GM12891 (cell line): Measurements from ENCODE around the gene CCDC201.

Experiments used
- DNase-seq: peaks from one replicate; pipeline ENCODE4 v3.0.0; 2011; ENCODE audit warnings: low spot score; ENCODE audit not compliant: insufficient read length
- FAIRE-seq: peaks from 2 replicates; lab custom pipeline; 2011; peaks lifted over from hg19 to GRCh38; lab: Jason Lieb, UNC
- PAX5 ChIP-seq: IDR thresholded peaks from 2 replicates; pipeline ENCODE4 v1.6.1; 2011; ENCODE audit warnings: low read length, moderate library complexity, mild to moderate bottlenecking; ENCODE audit not compliant: insufficient read depth, severe bottlenecking
- POLR2A ChIP-seq: IDR thresholded peaks from 2 replicates; pipeline ENCODE4 v1.6.1; 2011; ENCODE audit warnings: low read depth, low read length, control low read depth
- POLR2AphosphoS5 ChIP-seq: IDR thresholded peaks from 2 replicates; pipeline ENCODE4 v1.6.1; 2011; ENCODE audit warnings: low read depth, low read length, control low read depth
- POU2F2 ChIP-seq: IDR thresholded peaks from 2 replicates; pipeline ENCODE4 v1.6.1; 2011; ENCODE audit warnings: low read depth, mild to moderate bottlenecking, control low read depth, low read length, moderate library complexity
- SPI1 ChIP-seq: IDR thresholded peaks from 2 replicates; pipeline ENCODE4 v1.6.1; 2011; ENCODE audit warnings: low read depth, low read length, control low read depth
- TAF1 ChIP-seq: IDR thresholded peaks from 2 replicates; pipeline ENCODE4 v1.6.1; 2011; ENCODE audit warnings: low read depth, low read length, control low read depth

Gene CCDC201

GRCh38 chr7:45894665-45895062 lies 21.8 kb upstream of the CCDC201 start:
- DNase-seq (no peak), FAIRE-seq (no peak)
- TF ChIP-seq TAF1, result no peak
- TF ChIP-seq PAX5, result no peak

- FAIRE-seq, result no peak
- TF ChIP-seq POLR2AphosphoS5 (no peak), SPI1 (no peak), TAF1 (no peak), POU2F2 (no peak), PAX5 (no peak), POLR2A (no peak)
Measured at GRCh38 chr7:45893996-45894664, 21.2 kb upstream of the CCDC201 start.

GRCh38 chr7:45893374-45893995 lies 20.6 kb upstream of the CCDC201 start:
- DNase-seq (no peak), FAIRE-seq (no peak)
- TF ChIP-seq SPI1 (no peak), POLR2A (no peak), POU2F2 (no peak), POLR2AphosphoS5 (no peak), TAF1 (no peak)

More at GRCh38 chr7:45893996-45894664, 21.2 kb upstream of the CCDC201 start:
- no peak for DNase-seq

- TF ChIP-seq TAF1 (no peak), POLR2AphosphoS5 (no peak), POU2F2 (no peak), PAX5 (no peak), SPI1 (no peak), POLR2A (no peak)
- no peak for DNase-seq
- no peak for FAIRE-seq
Measured at GRCh38 chr7:45892407-45893035, 19.6 kb upstream of the CCDC201 start.

- no peak for TF ChIP-seq POLR2AphosphoS5
- TF ChIP-seq POU2F2, result no peak
- TF ChIP-seq POLR2A, result no peak
- TF ChIP-seq PAX5, result no peak
- TF ChIP-seq SPI1, result no peak
- no peak for TF ChIP-seq TAF1
- FAIRE-seq (no peak), DNase-seq (no peak)
Measured at GRCh38 chr7:45891462-45892402, 18.9 kb upstream of the CCDC201 start.

GRCh38 chr7:45890902-45891461 lies 18.1 kb upstream of the CCDC201 start:
- FAIRE-seq (no peak), DNase-seq (no peak)
- no peak for TF ChIP-seq PAX5
- no peak for TF ChIP-seq TAF1
- TF ChIP-seq POLR2AphosphoS5, result no peak
- TF ChIP-seq POU2F2, result no peak
- TF ChIP-seq SPI1, result no peak
- TF ChIP-seq POLR2A, result no peak

- FAIRE-seq, result no peak
- DNase-seq, result no peak
- no peak for TF ChIP-seq POLR2AphosphoS5
- TF ChIP-seq POLR2A, result no peak
- TF ChIP-seq TAF1, result no peak
- no peak for TF ChIP-seq PAX5
- no peak for TF ChIP-seq SPI1
- no peak for TF ChIP-seq POU2F2
Measured at GRCh38 chr7:45890125-45890901, 17.4 kb upstream of the CCDC201 start.

GRCh38 chr7:45889367-45890067 lies 16.6 kb upstream of the CCDC201 start:
- DNase-seq (no peak), FAIRE-seq (no peak)
- TF ChIP-seq SPI1 (no peak), POLR2A (no peak), PAX5 (no peak), POLR2AphosphoS5 (no peak), TAF1 (no peak), POU2F2 (no peak)
